Body of pancreas (tissue), 4 donors: Measurements from ENCODE around the gene EPHB2.

ENCODE experiments used
- POLR2A ChIP-seq, 3 donors: fragments of 450-650 bp; IDR thresholded peaks; one replicate each; pipeline ENCODE4 v1.6.1; 2016; ENCODE audit warnings: antibody characterized with exemption in 3 of 3, mild to moderate bottlenecking in 2 of 3
- TF ChIP-seq, protein P1 (sequence below), 7 experiments: fragments of 450-650 bp in 4 of 7; fragments of 200-600 bp in 3 of 7; sonication (generic) in 3 of 7; IDR thresholded peaks; one replicate each; pipeline ENCODE4 v1.5.1; 2016 to 2019; ENCODE audit warnings: antibody characterized with exemption in 7 of 7

DNA sequence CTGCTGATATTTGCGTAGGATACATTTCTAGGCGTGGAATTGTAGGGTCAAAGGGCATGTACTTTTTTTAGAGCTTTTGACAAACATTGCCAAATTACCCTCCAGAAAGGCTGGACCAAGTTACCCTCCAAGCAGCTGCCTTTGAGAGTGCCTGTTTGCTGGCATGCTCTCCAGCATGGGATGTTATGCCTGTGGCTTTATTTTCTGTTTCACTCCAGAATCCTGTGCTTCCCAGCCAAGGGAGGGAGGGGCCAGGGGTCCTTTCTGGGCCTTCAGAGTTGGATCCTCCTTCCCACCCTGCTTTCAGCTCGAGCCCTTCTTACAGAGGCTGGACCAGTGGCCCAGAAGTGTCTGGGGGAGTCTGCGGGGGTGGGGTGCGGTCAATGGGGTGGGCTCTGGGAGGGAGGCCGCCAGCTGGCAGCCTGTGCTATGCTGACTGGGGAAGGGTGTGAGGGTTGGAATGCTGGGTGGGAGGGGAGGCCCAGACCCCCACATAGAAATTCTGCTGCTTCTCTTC lies 81.2 kb downstream of the EPHB2 start:
- TF ChIP-seq POLR2A (IDR thresholded peaks at IDR 0.05), result no peak
- TF ChIP-seq, protein P1, sequence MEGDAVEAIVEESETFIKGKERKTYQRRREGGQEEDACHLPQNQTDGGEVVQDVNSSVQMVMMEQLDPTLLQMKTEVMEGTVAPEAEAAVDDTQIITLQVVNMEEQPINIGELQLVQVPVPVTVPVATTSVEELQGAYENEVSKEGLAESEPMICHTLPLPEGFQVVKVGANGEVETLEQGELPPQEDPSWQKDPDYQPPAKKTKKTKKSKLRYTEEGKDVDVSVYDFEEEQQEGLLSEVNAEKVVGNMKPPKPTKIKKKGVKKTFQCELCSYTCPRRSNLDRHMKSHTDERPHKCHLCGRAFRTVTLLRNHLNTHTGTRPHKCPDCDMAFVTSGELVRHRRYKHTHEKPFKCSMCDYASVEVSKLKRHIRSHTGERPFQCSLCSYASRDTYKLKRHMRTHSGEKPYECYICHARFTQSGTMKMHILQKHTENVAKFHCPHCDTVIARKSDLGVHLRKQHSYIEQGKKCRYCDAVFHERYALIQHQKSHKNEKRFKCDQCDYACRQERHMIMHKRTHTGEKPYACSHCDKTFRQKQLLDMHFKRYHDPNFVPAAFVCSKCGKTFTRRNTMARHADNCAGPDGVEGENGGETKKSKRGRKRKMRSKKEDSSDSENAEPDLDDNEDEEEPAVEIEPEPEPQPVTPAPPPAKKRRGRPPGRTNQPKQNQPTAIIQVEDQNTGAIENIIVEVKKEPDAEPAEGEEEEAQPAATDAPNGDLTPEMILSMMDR (IDR thresholded peaks at IDR 0.05), result no peak
